NCI-H1436 treated with DMSO at 0.1 percent for 48 hours (cell line): ENCODE results near the gene ULK4.
"Not testable (repeated sequence)": the region's sequence is repeated elsewhere in the genome, so short reads cannot be mapped to it uniquely, and the experiment has no call there.

Source experiments
- DNase-seq: peaks from one replicate; lab custom pipeline; 2025; lab: John Stamatoyannopoulos, UW

ULK4 gene

GRCh38 chr3:41872157-41872556 lies 89.7 kb downstream of the ULK4 start:
- no peak for DNase-seq

DNA sequence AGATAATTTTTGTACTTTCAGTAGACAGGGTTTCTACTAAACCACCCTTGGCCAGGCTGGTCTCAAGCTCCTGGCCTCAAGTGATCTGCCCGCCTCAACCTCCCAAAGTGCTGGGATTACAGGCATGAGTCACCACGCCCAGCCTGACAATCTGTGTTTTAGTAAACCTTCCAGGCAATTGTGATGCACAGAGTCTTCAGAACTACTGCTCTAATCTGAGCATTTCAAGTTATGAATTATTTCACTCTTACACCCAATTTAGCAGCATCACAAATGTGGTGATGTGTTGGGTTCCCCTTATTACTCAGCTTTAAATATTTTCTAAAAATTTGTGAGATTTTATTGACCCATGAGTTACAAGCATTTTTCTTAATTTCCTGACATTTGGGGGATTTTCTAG lies 94.4 kb downstream of the ULK4 start:
- no peak for DNase-seq

GRCh38 chr3:41866298-41866697 lies 95.6 kb downstream of the ULK4 start:
- DNase-seq: no peak

- DNase-seq: no peak
Measured at GRCh38 chr3:41863024-41863423, 98.9 kb downstream of the ULK4 start.

GRCh38 chr3:41860489-41860888 lies 101.4 kb downstream of the ULK4 start:
- not testable (repeated sequence) for DNase-seq

GRCh38 chr3:41854956-41855355 lies 106.9 kb downstream of the ULK4 start:
- DNase-seq: no peak

DNA sequence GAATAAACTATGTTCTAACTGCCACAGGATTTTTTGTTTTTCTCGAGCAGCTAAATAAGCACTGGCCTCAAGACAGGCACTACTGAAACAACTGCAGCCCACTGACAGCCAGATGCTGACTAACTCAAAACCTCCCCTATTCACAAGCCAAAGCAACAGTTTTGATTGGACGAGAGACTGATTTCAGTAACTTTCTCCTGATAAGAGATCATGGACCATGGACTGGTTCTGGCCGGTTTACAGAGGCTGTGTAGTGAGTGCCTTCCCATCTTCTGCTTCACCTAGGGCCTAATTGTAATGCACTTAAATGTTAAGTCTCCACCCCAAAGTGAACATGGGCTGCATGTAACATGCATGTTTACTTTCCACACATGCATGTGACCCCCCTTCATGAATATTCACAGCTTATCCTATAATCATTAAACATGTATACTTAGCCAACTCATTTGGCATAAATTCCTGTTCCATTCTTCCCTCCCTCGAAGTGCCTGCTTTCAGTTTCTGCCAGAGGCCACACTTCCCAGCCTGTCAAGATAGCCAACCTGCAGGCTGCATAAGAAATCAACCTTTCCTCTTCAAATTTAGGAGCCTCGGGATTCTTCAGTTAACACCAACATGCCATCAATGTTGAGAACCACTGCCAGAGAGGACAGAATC lies 108.2 kb downstream of the ULK4 start:
- no peak for DNase-seq

DNA sequence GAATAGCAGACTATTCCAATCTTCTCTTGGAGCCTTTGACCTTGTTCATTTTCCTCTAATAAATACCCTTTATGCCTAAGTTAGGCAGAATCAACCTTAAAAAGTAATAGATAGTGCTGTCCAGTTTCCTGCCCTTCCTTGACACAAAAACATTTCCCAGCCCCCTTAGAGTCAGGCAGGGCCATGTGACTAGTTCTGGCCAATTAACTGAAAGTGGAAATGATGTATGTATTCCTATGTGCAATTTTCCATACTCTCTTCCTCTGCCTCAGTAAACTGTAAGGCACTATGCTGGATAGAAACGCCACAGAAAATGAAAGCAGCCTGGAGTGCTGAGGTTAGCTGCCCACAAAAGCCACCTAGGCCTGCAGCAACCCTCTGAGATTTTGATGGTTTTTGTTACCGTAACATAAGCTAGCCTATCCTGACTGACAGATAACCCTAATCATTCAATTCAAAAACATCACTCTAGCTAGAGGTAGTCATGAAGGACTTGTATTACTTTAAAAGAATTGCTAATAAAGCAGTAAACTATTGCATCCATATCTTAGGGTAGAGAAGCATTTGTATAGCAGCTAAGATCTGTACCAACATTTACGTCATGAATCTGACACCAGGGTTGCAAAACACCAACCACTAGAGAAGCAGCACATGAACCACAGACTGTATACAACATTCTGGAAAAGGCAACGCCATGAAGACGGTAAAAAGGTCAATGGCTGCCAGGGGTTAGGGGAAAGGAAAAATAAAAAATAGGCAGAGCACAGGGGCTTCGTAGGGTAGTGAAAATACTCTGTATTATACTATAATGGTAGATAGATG lies 112.9 kb downstream of the ULK4 start:
- no peak for DNase-seq

- DNase-seq: no peak
Measured at GRCh38 chr3:41847679-41848078, 114.2 kb downstream of the ULK4 start.

- DNase-seq: no peak
Measured at GRCh38 chr3:41846850-41847249, 115.1 kb downstream of the ULK4 start.

GRCh38 chr3:41845826-41846225 lies 116.1 kb downstream of the ULK4 start:
- no peak for DNase-seq

DNA sequence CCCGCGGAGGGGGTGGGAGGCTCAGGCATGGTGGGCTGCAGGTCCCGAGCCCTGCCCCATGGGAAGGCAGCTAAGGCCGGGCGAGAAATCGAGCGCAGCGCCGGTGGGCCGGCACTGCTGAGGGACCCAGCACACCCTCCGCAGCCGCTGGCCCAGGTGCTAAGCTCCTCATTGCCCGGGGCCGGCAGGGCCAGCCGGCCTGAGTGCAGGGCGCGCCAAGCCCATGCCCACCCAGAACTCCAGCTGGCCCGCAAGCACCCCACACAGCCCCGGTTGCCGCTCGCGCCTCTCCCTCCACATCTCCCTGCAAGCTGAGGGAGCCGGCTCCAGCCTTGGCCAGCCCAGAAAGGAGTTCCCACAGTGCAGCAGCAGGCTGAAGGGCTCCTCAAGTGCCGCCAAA lies 117.6 kb downstream of the ULK4 start:
- not testable (repeated sequence) for DNase-seq

- not testable (repeated sequence) for DNase-seq
Measured at GRCh38 chr3:41840936-41841668, 120.8 kb downstream of the ULK4 start.

DNA sequence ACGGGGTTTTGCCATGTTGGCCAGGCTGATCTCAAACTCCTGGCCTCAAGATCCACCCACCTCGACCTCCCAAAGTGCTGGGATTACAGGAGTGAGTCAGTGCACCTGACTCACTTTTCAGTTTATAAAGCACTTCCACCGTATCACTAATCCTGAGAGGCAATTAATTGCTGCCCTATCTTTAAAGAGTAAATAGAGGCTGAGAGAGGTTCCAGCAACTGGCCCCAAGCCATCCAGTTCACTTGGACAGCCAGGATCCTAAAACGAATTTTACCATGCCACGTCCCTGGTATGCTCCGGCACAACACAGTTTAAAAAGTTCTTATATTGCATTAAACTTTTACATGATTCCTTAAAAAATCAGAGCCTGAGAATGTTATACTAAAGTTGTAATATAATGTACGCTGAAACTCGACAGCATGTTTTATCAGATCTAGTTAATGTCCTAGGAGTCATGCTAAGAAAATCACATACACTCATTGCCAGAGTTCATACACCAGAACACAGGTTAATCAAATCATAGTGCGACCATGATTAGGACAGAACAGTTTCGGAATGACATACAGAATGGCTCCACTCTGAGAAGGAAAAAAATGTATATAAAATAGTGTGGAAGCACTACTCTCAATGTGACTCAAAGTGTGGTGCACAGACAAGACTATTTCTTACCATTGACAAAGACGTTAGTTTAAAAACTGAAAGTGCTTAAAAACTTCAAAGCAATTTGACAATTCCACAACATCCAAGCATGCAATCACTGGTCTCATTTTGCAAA lies 125.4 kb downstream of the ULK4 start:
- DNase-seq: no peak

DNA sequence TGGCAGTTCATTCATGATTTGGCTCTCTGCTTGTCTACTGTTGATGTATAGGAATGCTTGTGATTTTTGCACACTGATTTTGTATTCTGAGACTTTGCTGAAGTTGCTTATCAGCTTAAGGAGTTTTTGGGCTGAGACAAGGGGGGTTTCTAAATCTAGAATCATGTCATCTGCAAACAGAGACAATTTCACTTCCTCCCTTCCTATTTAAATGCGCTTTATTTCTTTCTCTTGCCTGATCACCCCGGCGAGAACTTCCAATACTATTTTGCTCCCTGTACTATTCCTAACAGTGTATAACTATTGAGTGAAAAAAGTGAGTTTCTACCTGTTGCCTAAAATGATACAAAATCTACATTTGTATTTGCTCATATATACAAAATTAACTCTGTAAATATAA lies 128.3 kb downstream of the ULK4 start:
- DNase-seq: no peak

- DNase-seq: no peak
Measured at GRCh38 chr3:41819236-41819635, 142.7 kb downstream of the ULK4 start.

DNA sequence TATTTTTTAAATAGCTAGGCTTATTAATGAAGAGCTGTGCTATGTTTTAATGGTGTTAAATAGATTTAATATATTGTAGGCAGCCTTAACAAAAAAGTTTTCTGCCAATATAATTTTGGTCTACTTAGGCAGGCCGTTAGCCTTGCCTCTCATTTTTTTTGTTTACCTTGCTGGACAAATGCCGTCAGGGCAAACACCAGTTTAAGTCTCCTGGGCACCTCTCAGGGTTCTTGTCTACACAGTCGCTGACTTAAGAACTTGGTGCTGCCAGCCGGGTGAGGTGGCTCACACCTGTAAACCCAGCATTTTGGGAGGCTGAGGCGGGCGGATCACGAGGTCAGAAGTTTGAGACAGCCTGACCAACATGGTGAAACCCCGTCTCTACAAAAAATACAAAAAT lies 153.3 kb downstream of the ULK4 start:
- DNase-seq: no peak

DNA sequence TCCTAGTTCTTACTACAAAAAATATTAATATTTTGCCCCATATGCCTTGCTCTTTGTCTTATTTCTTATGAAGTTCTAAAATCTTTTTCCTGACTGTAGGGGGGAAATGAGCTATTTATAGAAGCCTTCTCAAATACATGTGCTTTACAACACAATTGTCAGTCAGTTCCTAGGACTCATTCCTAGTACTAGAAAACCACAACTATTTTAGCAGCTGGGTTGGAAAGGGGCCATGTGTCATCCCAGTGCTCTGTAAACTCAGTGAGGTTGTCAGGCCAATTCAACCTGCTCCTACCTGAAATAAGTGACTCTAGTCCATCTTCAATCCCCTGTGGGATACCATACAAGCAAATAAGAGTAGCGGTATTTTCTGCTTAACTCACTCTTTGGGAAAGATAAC lies 153.8 kb downstream of the ULK4 start:
- DNase-seq: no peak

DNA sequence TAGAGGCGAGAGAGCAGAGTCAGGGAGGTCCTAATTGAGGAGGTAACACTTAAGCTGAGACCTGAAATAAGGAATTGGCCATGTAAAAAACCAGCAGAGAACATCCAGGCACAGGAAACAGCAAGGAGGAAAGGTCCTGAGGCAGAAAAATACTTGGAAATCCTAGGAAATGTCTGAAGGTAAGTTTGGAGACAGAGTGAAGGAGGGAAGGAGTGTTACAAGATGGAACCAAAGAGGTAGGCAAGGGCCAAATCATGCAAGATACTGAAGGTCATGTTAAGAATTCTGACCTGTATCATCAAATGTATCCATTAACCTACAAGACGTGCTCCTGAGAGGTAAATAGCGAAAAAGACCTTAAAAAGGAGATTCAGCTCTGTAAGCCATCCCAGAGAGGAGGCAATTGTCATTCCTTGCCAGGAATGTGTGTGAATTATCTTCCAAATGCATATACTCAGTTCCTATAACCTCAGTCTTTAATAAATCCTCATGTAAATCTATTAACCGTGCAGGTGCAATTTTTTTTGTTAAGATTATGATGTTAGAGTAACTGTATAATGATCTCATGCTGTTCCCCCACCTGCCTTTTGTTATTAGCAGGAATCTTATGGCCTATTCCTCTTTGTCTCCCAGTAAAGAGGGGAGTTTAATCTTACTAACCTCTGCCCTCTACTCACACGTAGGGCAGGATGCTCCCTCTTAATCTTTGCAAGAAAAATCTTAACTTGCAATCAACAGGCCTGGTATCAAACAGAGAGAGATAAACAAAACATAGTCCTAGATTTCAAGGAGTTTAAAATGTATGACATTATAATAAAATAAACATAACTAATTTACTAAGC lies 166.9 kb downstream of the ULK4 start:
- DNase-seq: no peak

DNA sequence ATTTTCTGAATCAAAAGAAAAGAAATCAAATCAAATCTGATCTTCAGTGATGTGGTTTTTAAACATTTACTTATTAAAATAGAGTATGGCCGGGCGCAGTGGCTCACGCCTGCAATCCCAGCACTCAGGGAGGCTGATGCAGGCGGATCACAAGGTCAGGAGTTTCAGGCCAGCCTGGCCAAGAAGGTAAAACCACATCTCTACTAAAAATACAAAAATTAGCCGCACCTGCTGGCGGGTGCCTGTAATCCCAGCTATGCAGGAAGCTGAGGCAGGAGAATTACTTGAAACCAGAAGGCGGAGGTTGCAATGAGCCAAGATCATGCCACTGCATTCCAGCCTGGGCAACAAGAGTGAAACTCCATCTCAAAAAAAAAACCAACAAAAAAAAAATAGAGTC lies 169.1 kb downstream of the ULK4 start:
- DNase-seq: no peak

- DNase-seq: no peak
Measured at GRCh38 chr3:41769106-41769505, 192.8 kb downstream of the ULK4 start.
